ENCODE results near the gene RPL36AL.
"Not testable (repeated sequence)": the region's sequence is repeated elsewhere in the genome, so short reads cannot be mapped to it uniquely, and the experiment has no call there.

The RPL36AL gene

GRCh38 chr14:49619730-49620129, 696 bp downstream of the RPL36AL start:
- DNase-seq (ENCODE audit: low read depth in 1 of 2, low spot score in 1 of 2): no peak

DNA sequence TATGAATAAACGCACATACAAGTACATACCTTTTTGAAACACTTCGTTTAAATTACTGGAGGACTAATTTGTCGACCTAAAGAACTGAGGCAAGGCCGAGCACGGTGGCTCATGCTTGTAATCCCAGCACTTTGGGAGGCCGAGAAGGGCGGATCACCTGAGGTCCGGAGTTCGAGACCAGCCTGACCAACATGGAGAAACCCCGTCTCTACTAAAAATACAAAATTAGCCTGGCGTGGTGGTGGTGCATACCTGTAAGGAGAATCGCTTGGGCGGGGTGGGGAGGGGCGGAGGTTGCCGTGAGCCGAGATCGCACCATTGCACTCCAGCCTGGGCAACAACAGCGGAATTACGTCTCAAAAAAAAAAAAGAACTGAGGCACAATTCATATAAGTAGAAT, 1.2 kb downstream of the RPL36AL start:
- DNase-seq (ENCODE audit: low read depth in 1 of 2, low spot score in 1 of 2): not testable (repeated sequence)

- no peak for DNase-seq (ENCODE audit: low read depth in 1 of 2, low spot score in 1 of 2)
Observed at GRCh38 chr14:49617852-49618519, 2.4 kb downstream of the RPL36AL start.

DNA sequence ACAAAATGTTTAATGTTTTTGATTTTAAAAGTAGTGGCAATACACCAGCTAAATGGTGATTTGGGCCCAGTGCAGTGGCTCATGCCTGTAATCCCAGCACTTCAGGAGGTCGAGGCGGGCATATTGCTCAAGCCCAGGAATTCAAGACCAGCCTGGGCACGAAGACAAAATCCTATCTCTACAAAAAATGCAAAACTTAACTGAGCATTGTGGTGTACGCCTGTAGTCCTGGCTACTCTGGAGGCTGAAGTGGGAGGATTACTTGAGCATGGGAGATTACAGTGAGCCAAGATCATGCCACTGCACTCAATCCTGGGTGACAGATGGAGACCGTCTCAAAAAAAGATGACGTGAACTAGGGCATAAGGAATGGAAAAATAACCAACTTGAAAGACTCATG, 4.7 kb downstream of the RPL36AL start:
- DNase-seq (ENCODE audit: low read depth in 1 of 2, low spot score in 1 of 2): no peak

- DNase-seq (ENCODE audit: low read depth in 1 of 2, low spot score in 1 of 2): no peak
Observed at GRCh38 chr14:49614196-49614595, 6.2 kb downstream of the RPL36AL start.

- DNase-seq (ENCODE audit: low read depth in 1 of 2, low spot score in 1 of 2): no peak
Observed at GRCh38 chr14:49612671-49613070, 7.8 kb downstream of the RPL36AL start.

DNA sequence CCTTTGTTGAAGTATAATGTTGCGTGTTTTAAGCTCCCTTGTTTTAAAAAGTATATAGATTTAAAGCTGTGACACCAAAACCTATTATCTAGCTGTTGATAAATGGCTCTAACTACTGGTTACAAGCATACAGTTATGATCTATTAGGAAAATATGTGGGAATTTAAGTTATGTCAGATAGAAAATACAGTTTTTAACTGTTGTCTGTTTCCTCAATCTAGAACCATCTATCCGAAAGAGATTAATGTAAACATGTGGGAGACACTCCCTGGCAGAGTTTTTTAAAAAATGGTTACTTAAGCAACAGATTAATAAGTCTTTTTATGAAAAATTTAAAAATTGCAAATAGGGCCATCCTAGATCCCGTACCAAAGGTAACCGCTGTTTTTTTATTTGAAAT, 8.2 kb downstream of the RPL36AL start:
- DNase-seq (ENCODE audit: low read depth in 1 of 2, low spot score in 1 of 2): no peak

GRCh38 chr14:49607583-49607982, 12.8 kb downstream of the RPL36AL start:
- no peak for DNase-seq (ENCODE audit: low read depth in 1 of 2, low spot score in 1 of 2)

DNA sequence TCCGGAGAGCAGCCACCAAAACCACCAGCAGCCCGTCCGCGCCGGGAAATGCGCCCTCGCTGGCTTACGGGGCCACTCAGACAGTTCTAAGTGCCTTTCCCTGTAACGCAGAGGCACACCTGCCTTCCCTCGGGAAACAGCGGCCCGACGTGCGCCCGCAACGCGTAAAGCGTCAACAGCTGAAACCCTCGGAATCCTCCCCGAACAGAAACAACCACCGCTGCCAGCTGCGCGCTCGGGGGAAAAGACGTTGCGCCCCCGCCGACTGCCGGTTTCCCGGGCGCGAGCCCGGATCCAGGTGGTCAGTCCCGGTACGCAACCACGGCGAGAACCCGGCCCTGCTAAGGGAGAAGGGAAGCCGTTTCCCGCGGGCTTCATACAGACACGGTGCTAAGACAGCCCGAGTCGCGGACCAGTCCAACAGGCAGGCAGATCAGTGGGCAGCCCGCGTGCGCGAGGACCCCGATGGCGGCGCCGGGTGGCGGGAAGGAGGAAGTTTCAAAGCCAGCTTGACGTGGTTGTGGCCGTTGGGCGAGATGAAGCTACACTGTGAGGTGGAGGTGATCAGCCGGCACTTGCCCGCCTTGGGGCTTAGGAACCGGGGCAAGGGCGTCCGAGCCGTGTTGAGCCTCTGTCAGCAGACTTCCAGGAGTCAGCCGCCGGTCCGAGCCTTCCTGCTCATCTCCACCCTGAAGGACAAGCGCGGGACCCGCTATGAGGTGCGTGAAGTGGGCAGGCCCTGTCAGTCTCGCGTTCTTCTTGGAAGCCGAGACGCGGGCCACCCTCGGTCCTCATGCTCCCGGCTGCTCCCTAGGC, 21.7 kb downstream of the RPL36AL start, which contains the start of gene LRR1:
Gene LRR1 (plus strand): TSS at position 456 of the 816 bp plus-strand sequence. CDS start 81 bp downstream, at position 537.
- peak; percentile 77 to 86 for DNase-seq (ENCODE audit: low read depth in 1 of 2, low spot score in 1 of 2)

DNA sequence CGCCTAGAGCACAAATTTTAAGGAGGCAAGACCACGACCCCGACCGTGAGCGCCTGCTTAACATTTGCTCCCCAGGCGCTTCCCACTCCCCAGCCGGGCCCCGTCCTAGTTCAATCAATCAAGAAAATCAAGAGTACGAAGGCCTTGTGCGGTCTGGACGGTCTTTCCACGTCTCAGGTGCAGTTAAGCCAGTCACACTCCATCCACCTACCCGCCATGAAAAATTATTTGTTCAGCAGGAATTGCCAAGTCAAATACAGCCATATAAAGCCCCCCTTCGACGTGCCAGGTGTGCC, 22.3 kb downstream of the RPL36AL start:
- no peak for DNase-seq (ENCODE audit: low read depth in 1 of 2, low spot score in 1 of 2)

GRCh38 chr14:49594347-49595091, 25.9 kb downstream of the RPL36AL start:
- no peak for DNase-seq (ENCODE audit: low read depth in 1 of 2, low spot score in 1 of 2)

GRCh38 chr14:49593016-49593415, 27.4 kb downstream of the RPL36AL start:
- DNase-seq (ENCODE audit: low read depth in 1 of 2, low spot score in 1 of 2): no peak

DNA sequence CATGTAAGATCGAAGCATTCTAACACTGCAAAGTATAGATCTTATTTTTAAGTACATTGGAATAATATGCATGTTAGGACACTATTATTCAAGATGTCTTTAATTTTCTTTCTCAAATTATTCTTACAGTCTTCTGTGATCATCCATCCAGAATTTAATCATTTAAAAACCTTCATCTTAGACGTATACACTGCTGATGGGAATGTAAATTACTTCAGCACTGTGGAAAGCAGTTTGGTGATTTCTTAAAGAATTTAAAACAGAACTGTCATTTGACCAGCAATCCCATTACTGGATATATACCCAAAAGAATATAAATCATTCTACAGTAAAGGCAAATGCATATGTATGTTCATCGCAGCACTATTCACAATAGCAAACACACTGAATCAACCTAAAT, 31.0 kb downstream of the RPL36AL start:
- no peak for DNase-seq (ENCODE audit: low read depth in 1 of 2, low spot score in 1 of 2)

GRCh38 chr14:49586673-49587460, 33.6 kb downstream of the RPL36AL start:
- peak in 1 of 2 donors; percentile 46 for DNase-seq (ENCODE audit: low read depth in 1 of 2, low spot score in 1 of 2)

- peak; percentile 98 to 100 for DNase-seq (ENCODE audit: low read depth in 1 of 2, low spot score in 1 of 2)
Observed at GRCh38 chr14:49585803-49586672, 34.4 kb downstream of the RPL36AL start, which contains the start of gene RPS29. Gene RPS29, minus strand, starts transcription at chr14:49586380. Its CDS starts 34 bp downstream, at chr14:49586346.

DNA sequence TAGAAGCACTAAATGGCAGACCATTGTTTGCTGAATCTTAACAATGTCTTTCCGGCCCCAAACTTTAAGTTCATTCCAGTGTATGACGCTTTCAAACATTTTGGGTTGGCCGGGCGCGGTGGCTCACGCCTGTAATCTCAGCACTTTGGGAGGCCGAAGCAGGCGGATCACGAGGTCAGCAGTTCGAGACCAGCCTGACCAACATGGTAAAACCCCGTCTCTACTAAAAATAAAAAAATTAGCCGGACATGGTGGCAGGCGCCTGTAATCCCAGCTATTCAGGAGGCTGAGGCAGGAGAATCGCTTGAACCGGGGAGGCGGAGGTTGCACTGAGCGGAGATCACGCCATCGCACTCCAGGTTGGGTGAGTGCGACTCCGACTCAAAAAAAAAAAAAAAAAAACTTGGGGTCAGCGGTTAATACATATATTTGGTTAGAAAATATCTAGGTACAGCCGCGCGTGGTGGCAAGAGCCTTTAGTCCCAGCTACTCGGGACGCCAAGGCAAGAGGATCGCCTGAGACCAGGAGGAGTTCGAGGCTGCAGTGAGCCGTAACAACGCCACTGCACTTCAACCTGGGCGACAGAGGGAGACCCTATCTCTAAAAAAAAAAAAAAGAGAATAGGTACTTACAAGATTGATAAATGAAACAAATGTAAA, 35.3 kb downstream of the RPL36AL start:
- DNase-seq (ENCODE audit: low read depth in 1 of 2, low spot score in 1 of 2): not testable (repeated sequence)

- no peak for DNase-seq (ENCODE audit: low read depth in 1 of 2, low spot score in 1 of 2)
Observed at GRCh38 chr14:49584058-49584457, 36.4 kb downstream of the RPL36AL start.

- DNase-seq (ENCODE audit: low read depth in 1 of 2, low spot score in 1 of 2): no peak
Observed at GRCh38 chr14:49583629-49584028, 36.8 kb downstream of the RPL36AL start.
